GM21515 (cell line): ENCODE results near the gene SUV39H1.
"Not testable (repeated sequence)": the region's sequence is repeated elsewhere in the genome, so short reads cannot be mapped to it uniquely, and the experiment has no call there.

Experiments used
- ATAC-seq: cut with Tn5 transposase; IDR thresholded peaks from one replicate; pipeline ENCODE4 v1.9.1; 2021; ENCODE audit not compliant: unreplicated experiment

Gene SUV39H1

DNA sequence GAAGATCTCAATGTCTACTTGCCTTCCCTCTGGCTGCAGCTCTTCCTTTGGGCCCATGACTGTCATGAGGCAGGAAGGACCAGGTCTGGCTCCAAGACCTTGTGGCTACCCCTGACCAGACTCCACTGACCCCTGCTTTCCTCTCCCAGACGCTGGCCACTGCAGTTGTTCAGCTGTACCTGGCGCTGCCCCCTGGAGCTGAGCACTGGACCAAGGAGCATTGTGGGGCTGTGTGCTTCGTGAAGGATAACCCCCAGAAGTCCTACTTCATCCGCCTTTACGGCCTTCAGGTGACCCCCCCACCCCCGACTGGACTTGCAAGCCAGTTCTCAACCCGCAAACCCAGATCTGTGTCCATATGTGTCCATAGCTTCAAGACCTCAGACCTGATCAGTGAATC, 12.4 kb upstream of the SUV39H1 start:
- ATAC-seq: no peak

DNA sequence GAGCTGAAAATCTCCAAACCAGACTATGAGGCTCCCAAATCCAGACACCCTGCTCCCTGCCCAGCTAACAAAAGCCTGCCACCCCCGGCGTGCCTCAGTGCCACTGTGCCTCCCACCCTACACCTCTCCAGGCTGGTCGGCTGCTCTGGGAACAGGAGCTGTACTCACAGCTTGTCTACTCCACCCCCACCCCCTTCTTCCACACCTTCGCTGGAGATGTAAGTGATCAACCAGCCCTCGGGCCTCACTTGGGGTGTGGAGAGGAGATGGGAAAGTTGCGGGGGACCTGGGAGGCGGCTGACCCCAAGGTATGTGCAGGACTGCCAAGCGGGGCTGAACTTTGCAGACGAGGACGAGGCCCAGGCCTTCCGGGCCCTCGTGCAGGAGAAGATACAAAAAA, 11.1 kb upstream of the SUV39H1 start:
- ATAC-seq: no peak

- ATAC-seq: no peak
Measured at GRCh38 chrX:48688531-48689150, 7.9 kb upstream of the SUV39H1 start.

GRCh38 chrX:48689208-48689920, 7.2 kb upstream of the SUV39H1 start:
- no peak for ATAC-seq

GRCh38 chrX:48691746-48692145, 4.8 kb upstream of the SUV39H1 start:
- ATAC-seq: not testable (repeated sequence)

DNA sequence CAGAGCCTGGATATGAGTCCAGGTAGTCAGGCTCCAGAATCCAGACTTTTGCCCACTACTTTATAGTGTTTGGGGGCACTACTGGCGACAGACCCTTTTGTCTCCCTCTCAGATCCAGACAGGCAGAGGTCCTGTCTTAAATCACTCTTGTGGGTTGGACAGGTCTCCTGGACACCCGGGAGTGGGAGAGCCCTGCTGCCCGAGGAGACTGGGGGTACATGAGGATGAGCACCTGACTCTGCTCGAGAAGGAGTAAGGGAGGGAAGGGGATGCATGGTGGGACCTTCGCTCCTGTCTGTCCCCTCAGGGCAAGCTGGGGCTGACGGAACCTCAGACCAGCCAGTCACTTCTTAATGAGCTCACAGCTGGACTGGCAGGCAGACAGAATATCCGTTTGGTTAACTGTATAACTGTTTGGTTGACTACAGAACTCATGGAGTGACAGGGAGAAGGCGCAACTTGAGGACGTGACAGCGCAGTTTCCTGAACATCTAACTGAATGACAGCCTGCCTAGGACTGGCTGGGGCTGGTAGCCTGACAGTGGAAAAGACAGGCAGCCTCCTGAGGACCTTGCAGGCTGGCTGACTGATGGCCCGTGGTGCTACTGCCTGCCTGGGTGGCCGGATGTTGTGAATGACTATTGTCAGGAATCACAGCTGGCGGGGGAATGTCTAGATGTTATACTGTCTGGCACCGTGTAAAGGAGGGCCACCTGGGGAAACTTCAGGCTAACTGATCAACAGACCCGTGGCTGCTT, 1.6 kb upstream of the SUV39H1 start:
- ATAC-seq: no peak

DNA sequence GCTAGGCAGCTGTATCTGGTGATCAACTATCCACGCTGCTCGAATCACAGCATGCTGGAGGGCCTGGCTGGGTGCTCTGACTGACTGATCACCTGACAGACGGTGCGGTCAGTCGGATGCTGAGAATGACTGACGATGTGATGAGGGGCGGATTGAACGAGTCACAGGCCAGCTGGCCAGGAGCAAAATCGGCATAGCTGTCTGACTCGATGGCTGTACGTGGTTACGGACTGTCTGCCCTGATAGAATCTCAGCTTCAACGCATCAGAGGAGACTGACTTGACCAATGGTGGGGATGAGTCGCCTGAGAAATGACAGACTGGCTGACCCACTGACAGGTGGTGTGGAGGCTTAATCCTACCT, 1.0 kb upstream of the SUV39H1 start:
- no peak for ATAC-seq

GRCh38 chrX:48695925-48696300, 621 bp upstream of the SUV39H1 start:
- ATAC-seq: no peak

DNA sequence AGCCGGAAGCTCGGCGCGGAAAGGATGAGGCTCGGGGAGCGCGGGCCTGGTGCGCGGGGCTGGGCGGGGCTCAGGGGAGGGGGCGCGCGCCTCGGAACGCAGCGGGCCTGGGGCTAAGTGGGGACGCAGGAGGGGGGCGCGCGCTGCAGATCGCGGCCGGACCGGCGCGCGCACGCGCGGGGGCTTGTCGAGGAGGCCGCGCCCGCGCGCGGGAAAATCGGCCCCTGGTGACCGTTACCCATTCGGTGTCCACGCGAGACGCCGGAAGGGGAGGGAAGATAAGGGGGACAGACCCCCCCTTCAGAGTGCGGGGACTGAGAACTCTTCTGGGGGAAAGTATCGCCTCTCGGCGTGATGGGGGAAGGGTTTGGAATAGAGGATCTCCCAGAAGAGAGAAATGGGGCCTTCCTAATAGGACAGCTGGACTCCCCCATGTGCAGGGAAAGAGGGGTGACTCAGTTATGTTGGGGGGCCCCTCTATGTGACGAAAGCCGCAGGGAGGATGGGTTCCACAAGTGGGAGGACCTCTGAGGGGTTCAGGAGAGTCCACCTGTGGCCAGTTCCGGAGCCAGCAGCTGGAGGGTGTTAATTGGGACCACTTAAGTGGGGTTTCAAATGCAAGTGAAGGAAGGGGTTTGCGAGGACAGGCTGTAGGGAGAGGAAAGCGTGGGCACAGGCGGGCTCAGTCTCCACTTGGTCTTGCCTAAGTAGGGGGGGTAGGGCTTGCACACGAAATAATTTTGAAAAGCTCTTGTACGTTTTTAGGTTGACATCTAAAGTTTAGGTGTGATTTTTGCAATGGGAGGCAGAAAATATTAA, 584 bp downstream of the SUV39H1 start:
- ATAC-seq: peak; percentile 27

GRCh38 chrX:48698306-48698705, 1.8 kb downstream of the SUV39H1 start:
- no peak for ATAC-seq

DNA sequence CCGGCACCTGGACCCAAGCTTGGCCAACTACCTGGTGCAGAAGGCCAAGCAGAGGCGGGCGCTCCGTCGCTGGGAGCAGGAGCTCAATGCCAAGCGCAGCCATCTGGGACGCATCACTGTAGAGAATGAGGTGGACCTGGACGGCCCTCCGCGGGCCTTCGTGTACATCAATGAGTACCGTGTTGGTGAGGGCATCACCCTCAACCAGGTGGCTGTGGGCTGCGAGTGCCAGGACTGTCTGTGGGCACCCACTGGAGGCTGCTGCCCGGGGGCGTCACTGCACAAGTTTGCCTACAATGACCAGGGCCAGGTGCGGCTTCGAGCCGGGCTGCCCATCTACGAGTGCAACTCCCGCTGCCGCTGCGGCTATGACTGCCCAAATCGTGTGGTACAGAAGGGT, 3.7 kb downstream of the SUV39H1 start:
- ATAC-seq: no peak

GRCh38 chrX:48700951-48701653, 4.6 kb downstream of the SUV39H1 start:
- no peak for ATAC-seq

DNA sequence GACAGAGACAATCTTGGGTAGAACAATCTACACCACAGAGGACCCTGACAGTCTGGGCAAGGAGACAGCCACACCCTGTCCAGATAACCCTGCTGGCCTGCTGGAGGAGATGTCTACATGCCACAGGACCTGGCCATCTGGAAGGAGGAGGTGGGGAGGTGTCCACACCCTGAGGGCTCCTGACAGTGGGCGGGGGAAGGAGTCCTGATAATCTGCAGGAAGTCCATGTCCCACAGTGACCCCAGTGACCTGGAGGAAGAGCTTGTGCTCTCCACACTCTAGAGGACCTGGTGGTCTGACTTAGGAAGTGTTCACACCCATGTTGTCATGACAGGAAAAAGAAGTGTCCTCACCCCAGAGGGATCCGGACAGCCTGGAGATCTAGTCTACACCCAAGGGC, 5.5 kb downstream of the SUV39H1 start:
- ATAC-seq: no peak

DNA sequence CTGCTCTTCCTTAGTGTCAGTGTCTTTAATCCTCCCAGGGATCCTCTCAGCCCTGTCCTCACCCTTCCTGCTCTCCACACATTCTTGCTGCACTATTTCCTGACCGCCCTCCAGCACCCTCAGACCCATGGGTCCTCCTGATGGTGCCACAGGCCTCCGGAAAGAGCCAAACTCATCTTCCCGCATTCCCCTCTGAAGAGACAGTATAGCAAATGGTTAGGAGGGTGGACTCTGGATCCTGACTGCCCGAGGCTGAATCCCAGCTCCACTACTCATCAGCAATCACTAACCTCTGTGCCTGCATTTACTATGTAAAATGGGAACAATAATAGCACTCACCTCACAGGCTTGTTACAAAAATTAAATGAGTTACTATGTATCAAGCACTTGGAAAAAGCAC, 6.2 kb downstream of the SUV39H1 start:
- no peak for ATAC-seq

GRCh38 chrX:48703228-48703627, 6.7 kb downstream of the SUV39H1 start:
- no peak for ATAC-seq

DNA sequence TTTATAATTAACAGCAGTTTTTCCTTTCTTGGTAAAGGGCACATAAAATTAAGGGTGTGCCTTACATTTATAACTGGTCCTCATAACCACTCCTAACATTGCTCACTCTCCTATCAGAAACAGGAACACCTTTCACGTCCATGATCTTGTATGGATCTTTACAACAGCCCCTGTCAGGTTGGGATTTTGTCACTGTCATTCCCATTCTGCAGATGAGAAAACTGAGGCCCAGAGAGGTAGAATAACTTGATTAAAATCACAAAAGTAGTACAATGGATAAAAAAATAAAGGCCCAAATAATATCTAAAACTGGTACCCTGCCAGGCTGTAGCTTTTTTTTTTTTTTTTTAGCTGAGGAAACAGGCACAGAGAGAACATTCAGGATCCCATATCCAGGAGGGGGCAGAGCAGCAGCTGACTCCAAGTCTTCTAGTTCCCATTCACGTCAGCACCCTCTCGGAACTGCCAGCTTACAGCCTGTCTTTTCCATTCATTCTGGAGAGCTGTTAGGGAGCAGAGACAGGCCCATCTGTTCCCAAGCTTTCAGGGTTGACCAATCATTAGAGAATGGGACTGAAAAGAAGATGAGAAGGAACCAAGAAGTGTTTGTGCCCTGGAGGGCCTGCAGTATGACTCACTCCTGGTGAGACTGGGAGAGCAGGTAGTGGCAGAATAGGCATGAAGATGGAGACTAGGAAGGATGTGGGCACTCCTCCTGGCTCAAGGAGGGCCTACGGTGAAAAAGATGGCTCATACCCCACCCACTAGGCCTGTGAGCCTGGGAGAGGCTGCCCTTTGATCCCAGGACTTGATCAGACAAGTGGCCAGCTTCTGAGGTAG, 7.3 kb downstream of the SUV39H1 start:
- no peak for ATAC-seq

GRCh38 chrX:48705871-48706270, 9.3 kb downstream of the SUV39H1 start:
- no peak for ATAC-seq

- ATAC-seq: no peak
Measured at GRCh38 chrX:48709522-48710112, 13.1 kb downstream of the SUV39H1 start.

DNA sequence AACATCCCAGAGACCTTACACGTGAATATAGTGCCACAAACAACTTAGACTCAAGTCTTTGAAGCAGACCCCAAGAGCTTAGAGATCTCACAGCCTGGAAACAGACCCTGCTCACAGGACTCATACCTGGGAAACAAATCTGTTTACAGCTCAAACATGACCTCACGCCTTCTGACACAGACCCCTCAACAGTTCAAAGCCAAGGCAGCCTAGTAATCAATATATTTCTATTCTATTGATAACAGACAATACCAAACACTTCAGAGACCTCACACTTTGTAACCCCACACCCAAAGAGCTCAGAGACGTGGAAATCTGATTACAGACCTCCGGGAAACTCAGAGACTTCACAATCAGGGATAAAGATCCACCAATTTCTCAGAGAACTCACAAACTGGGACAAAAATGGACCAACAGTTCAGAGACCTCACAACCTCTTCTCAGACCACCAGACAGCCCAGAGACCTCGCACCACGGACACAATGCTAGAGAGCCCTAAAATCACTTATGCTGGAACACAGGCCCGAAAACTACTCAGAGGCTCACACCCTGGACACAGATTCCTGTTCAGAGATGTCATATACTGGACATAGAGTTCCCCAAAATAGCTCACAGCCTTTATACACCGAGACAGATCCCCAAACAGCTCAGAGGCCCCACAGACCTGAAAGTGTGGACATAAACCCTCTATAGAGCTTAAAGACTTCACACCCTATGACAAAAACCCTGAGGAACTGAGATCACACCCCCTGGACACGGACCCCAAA, 14.8 kb downstream of the SUV39H1 start:
- ATAC-seq: no peak
